T follicular helper cell (primary cell): ENCODE data around the gene GARNL3.

ENCODE experiments used
- DNase-seq: peaks from one replicate; pipeline ENCODE4 v3.0.0-alpha.2; 2020; ENCODE audit warnings: low read depth

Gene GARNL3

GRCh38 chr9:127279717-127280285 lies 15.2 kb downstream of the GARNL3 start:
- no peak for DNase-seq

- no peak for DNase-seq
Observed at GRCh38 chr9:127280880-127281660, 16.5 kb downstream of the GARNL3 start.

- DNase-seq: no peak
Observed at GRCh38 chr9:127281891-127282290, 17.3 kb downstream of the GARNL3 start.

GRCh38 chr9:127282611-127283010 lies 18.0 kb downstream of the GARNL3 start:
- DNase-seq: no peak

- no peak for DNase-seq
Observed at GRCh38 chr9:127283135-127283534, 18.6 kb downstream of the GARNL3 start.

- peak; percentile 2 for DNase-seq
Observed at GRCh38 chr9:127283917-127284497, 19.4 kb downstream of the GARNL3 start.

- DNase-seq: no peak
Observed at GRCh38 chr9:127285965-127286364, 21.4 kb downstream of the GARNL3 start.

GRCh38 chr9:127290561-127291065 lies 26.0 kb downstream of the GARNL3 start:
- no peak for DNase-seq

- DNase-seq: no peak
Observed at GRCh38 chr9:127291246-127291778, 26.7 kb downstream of the GARNL3 start.

- no peak for DNase-seq
Observed at GRCh38 chr9:127292415-127292814, 27.8 kb downstream of the GARNL3 start.

GRCh38 chr9:127293328-127293727 lies 28.8 kb downstream of the GARNL3 start:
- no peak for DNase-seq

- DNase-seq: no peak
Observed at GRCh38 chr9:127293767-127294166, 29.2 kb downstream of the GARNL3 start.

GRCh38 chr9:127295005-127295404 lies 30.4 kb downstream of the GARNL3 start:
- DNase-seq: no peak

GRCh38 chr9:127300886-127301447 lies 36.4 kb downstream of the GARNL3 start:
- no peak for DNase-seq

- no peak for DNase-seq
Observed at GRCh38 chr9:127303830-127304229, 39.3 kb downstream of the GARNL3 start.

- DNase-seq: no peak
Observed at GRCh38 chr9:127305206-127305837, 40.7 kb downstream of the GARNL3 start.

- no peak for DNase-seq
Observed at GRCh38 chr9:127305838-127306226, 41.3 kb downstream of the GARNL3 start.

GRCh38 chr9:127307802-127308201 lies 43.2 kb downstream of the GARNL3 start:
- no peak for DNase-seq

- DNase-seq: no peak
Observed at GRCh38 chr9:127308652-127309434, 44.3 kb downstream of the GARNL3 start.

- DNase-seq: no peak
Observed at GRCh38 chr9:127309715-127310114, 45.1 kb downstream of the GARNL3 start.

- DNase-seq: no peak
Observed at GRCh38 chr9:127311239-127311741, 46.7 kb downstream of the GARNL3 start.
